Erythroblast (primary cell): ENCODE results near the gene ITGAV.

Source experiments
- GATA1 ChIP-seq: IDR thresholded peaks from 2 replicates; pipeline ENCODE4 v1.6.1; 2011; ENCODE audit warnings: low read depth, mild to moderate bottlenecking, control low read depth, low read length, moderate library complexity
- POLR2A ChIP-seq: IDR thresholded peaks from 2 replicates; pipeline ENCODE4 v1.6.1; 2011; ENCODE audit warnings: mild to moderate bottlenecking, low read length

DNA sequence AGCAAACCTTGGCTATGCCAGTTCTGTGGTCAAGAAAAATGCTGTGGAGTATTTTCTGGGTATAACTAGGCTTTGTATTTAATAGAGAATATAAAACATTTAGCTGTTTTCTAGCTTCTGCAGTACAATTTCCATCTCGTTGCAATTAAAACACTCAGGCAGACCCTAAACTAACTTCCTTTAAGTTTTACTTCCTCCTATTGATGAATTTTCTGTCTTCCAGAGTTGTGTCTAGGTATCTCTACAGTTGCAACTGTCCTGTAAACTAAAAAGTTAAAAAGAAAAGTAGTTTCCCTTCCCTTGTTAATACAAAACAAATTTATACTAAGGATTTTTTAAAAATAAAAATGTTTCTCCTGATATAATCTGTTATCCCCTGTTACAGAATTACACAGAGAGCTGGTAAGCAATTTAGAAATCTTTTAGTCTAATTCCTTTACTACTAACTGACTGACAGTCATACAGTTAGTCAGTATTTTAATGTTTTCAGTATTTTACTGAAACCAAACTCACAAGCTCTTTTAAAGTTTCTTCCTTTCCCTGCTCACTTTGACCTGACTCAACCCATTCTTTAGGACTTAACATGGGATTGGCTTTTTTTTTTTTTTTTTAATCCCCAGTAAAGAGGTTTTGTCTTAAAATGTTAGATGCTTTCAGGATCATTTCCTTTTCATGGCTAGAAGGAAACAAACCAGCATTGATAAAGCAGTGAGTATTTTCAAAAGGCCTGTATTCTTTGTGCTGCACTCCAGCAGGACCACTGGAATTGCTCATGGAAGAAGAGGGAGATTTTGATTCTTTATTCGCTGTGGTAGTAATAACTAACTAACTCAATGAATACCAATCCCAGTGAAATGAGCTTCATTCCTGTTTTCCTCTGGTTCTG, 22.9 kb downstream of the ITGAV start:
- TF ChIP-seq POLR2A (no peak), GATA1 (no peak)
